ENCODE results near the gene NOP9.
"Not testable (repeated sequence)": the region's sequence is repeated elsewhere in the genome, so short reads cannot be mapped to it uniquely, and the experiment has no call there.

The NOP9 gene

GRCh38 chr14:24322672-24323071 lies 23.0 kb downstream of the NOP9 start:
- TF ChIP-seq POU2F2 (IDR thresholded peaks at IDR 0.05; ENCODE audit: low read depth, low read length), result no peak
- no peak for TF ChIP-seq SPI1 (IDR thresholded peaks at IDR 0.05; ENCODE audit: low read depth, low read length)
- no peak for TF ChIP-seq PAX5 (IDR thresholded peaks at IDR 0.05; ENCODE audit: insufficient read depth, low read length, severe bottlenecking)
- no peak for DNase-seq (ENCODE audit: insufficient read length, low spot score)
- no peak for FAIRE-seq

- no peak for DNase-seq (ENCODE audit: insufficient read length, low spot score)
- TF ChIP-seq SPI1 (IDR thresholded peaks at IDR 0.05; ENCODE audit: low read depth, low read length), result no peak
- no peak for TF ChIP-seq POU2F2 (IDR thresholded peaks at IDR 0.05; ENCODE audit: low read depth, low read length)
- no peak for TF ChIP-seq POLR2AphosphoS5 (IDR thresholded peaks at IDR 0.05; ENCODE audit: low read depth, low read length)
- no peak for TF ChIP-seq PAX5 (IDR thresholded peaks at IDR 0.05; ENCODE audit: insufficient read depth, low read length, severe bottlenecking)
- no peak for TF ChIP-seq TAF1 (IDR thresholded peaks at IDR 0.05; ENCODE audit: low read depth, low read length)
- no peak for TF ChIP-seq POLR2A (IDR thresholded peaks at IDR 0.05; ENCODE audit: low read depth, low read length)
- no peak for FAIRE-seq
These were observed 23.7 kb downstream of the NOP9 start for GRCh38 chr14:24323341-24323740.

GRCh38 chr14:24324024-24324423 lies 24.4 kb downstream of the NOP9 start:
- no peak for DNase-seq (ENCODE audit: insufficient read length, low spot score)
- TF ChIP-seq POLR2A (IDR thresholded peaks at IDR 0.05; ENCODE audit: low read depth, low read length) (no peak), TAF1 (IDR thresholded peaks at IDR 0.05; ENCODE audit: low read depth, low read length) (no peak), SPI1 (IDR thresholded peaks at IDR 0.05; ENCODE audit: low read depth, low read length) (no peak), POU2F2 (IDR thresholded peaks at IDR 0.05; ENCODE audit: low read depth, low read length) (no peak), POLR2AphosphoS5 (IDR thresholded peaks at IDR 0.05; ENCODE audit: low read depth, low read length) (no peak), PAX5 (IDR thresholded peaks at IDR 0.05; ENCODE audit: insufficient read depth, low read length, severe bottlenecking) (no peak)
- no peak for FAIRE-seq

- DNase-seq (ENCODE audit: insufficient read length, low spot score), result no peak
- no peak for FAIRE-seq
- TF ChIP-seq SPI1 (IDR thresholded peaks at IDR 0.05; ENCODE audit: low read depth, low read length), result no peak
- no peak for TF ChIP-seq PAX5 (IDR thresholded peaks at IDR 0.05; ENCODE audit: insufficient read depth, low read length, severe bottlenecking)
- TF ChIP-seq POLR2AphosphoS5 (IDR thresholded peaks at IDR 0.05; ENCODE audit: low read depth, low read length), result no peak
- TF ChIP-seq POLR2A (IDR thresholded peaks at IDR 0.05; ENCODE audit: low read depth, low read length), result no peak
- no peak for TF ChIP-seq TAF1 (IDR thresholded peaks at IDR 0.05; ENCODE audit: low read depth, low read length)
- no peak for TF ChIP-seq POU2F2 (IDR thresholded peaks at IDR 0.05; ENCODE audit: low read depth, low read length)
These were observed 25.4 kb downstream of the NOP9 start for GRCh38 chr14:24325041-24325530.

GRCh38 chr14:24325963-24326362 lies 26.3 kb downstream of the NOP9 start:
- TF ChIP-seq POU2F2 (IDR thresholded peaks at IDR 0.05; ENCODE audit: low read depth, low read length), result no peak
- TF ChIP-seq POLR2A (IDR thresholded peaks at IDR 0.05; ENCODE audit: low read depth, low read length), result no peak
- TF ChIP-seq SPI1 (IDR thresholded peaks at IDR 0.05; ENCODE audit: low read depth, low read length), result no peak
- TF ChIP-seq TAF1 (IDR thresholded peaks at IDR 0.05; ENCODE audit: low read depth, low read length), result no peak
- no peak for TF ChIP-seq POLR2AphosphoS5 (IDR thresholded peaks at IDR 0.05; ENCODE audit: low read depth, low read length)
- TF ChIP-seq PAX5 (IDR thresholded peaks at IDR 0.05; ENCODE audit: insufficient read depth, low read length, severe bottlenecking), result no peak
- DNase-seq (ENCODE audit: insufficient read length, low spot score) (no peak), FAIRE-seq (no peak)

GRCh38 chr14:24327303-24327702 lies 27.7 kb downstream of the NOP9 start:
- DNase-seq (ENCODE audit: insufficient read length, low spot score), result no peak
- TF ChIP-seq PAX5 (IDR thresholded peaks at IDR 0.05; ENCODE audit: insufficient read depth, low read length, severe bottlenecking) (no peak), POLR2A (IDR thresholded peaks at IDR 0.05; ENCODE audit: low read depth, low read length) (no peak), POU2F2 (IDR thresholded peaks at IDR 0.05; ENCODE audit: low read depth, low read length) (no peak), SPI1 (IDR thresholded peaks at IDR 0.05; ENCODE audit: low read depth, low read length) (no peak), POLR2AphosphoS5 (IDR thresholded peaks at IDR 0.05; ENCODE audit: low read depth, low read length) (no peak), TAF1 (IDR thresholded peaks at IDR 0.05; ENCODE audit: low read depth, low read length) (no peak)
- FAIRE-seq, result peak; percentile 56

GRCh38 chr14:24327914-24328313 lies 28.3 kb downstream of the NOP9 start:
- DNase-seq (ENCODE audit: insufficient read length, low spot score); FAIRE-seq: not testable (repeated sequence)

GRCh38 chr14:24329073-24329663 lies 29.5 kb downstream of the NOP9 start:
- TF ChIP-seq POLR2A (IDR thresholded peaks at IDR 0.05; ENCODE audit: low read depth, low read length) (no peak), POLR2AphosphoS5 (IDR thresholded peaks at IDR 0.05; ENCODE audit: low read depth, low read length) (no peak), POU2F2 (IDR thresholded peaks at IDR 0.05; ENCODE audit: low read depth, low read length) (no peak), TAF1 (IDR thresholded peaks at IDR 0.05; ENCODE audit: low read depth, low read length) (no peak), SPI1 (IDR thresholded peaks at IDR 0.05; ENCODE audit: low read depth, low read length) (no peak), PAX5 (IDR thresholded peaks at IDR 0.05; ENCODE audit: insufficient read depth, low read length, severe bottlenecking) (no peak)
- FAIRE-seq (no peak), DNase-seq (ENCODE audit: insufficient read length, low spot score) (no peak)

- FAIRE-seq, result no peak
- TF ChIP-seq POU2F2 (IDR thresholded peaks at IDR 0.05; ENCODE audit: low read depth, low read length), result no peak
- TF ChIP-seq TAF1 (IDR thresholded peaks at IDR 0.05; ENCODE audit: low read depth, low read length), result no peak
- TF ChIP-seq PAX5 (IDR thresholded peaks at IDR 0.05; ENCODE audit: insufficient read depth, low read length, severe bottlenecking), result no peak
- no peak for TF ChIP-seq POLR2AphosphoS5 (IDR thresholded peaks at IDR 0.05; ENCODE audit: low read depth, low read length)
- TF ChIP-seq SPI1 (IDR thresholded peaks at IDR 0.05; ENCODE audit: low read depth, low read length), result no peak
- no peak for TF ChIP-seq POLR2A (IDR thresholded peaks at IDR 0.05; ENCODE audit: low read depth, low read length)
- no peak for DNase-seq (ENCODE audit: insufficient read length, low spot score)
These were observed 30.1 kb downstream of the NOP9 start for GRCh38 chr14:24329736-24330135.

- TF ChIP-seq POU2F2 (IDR thresholded peaks at IDR 0.05; ENCODE audit: low read depth, low read length) (no peak), SPI1 (IDR thresholded peaks at IDR 0.05; ENCODE audit: low read depth, low read length) (no peak), PAX5 (IDR thresholded peaks at IDR 0.05; ENCODE audit: insufficient read depth, low read length, severe bottlenecking) (no peak), TAF1 (IDR thresholded peaks at IDR 0.05; ENCODE audit: low read depth, low read length) (no peak), POLR2A (IDR thresholded peaks at IDR 0.05; ENCODE audit: low read depth, low read length) (no peak), POLR2AphosphoS5 (IDR thresholded peaks at IDR 0.05; ENCODE audit: low read depth, low read length) (no peak)
- no peak for FAIRE-seq
- DNase-seq (ENCODE audit: insufficient read length, low spot score), result no peak
These were observed 31.5 kb downstream of the NOP9 start for GRCh38 chr14:24330973-24331674.

Measured in GM12891 (cell line).